Heart right ventricle (tissue), 16 donors: ENCODE results near the gene ZFP30. TPM values are rescaled to one million over a fixed set of nuclear protein-coding genes. Genes with fewer than 3 reads are reported as not detected.

Experiments
- ATAC-seq, 8 donors: fragments of 200-7000 bp; cut with Tn5 transposase; one replicate each; pipeline ENCODE4 v1.9.1; 2020; ENCODE audit warnings: mild to moderate bottlenecking in 8 of 8, moderate library complexity in 8 of 8, moderate number of reproducible peaks in 1 of 8
- DNase-seq, 2 donors: peaks; one replicate each; pipeline ENCODE4 v3.0.0-alpha.2; 2020
- H3K27ac ChIP-seq, 10 donors: fragments of 200-600 bp; sonication (generic) in 2 of 10; one replicate each; pipeline versions ENCODE4 v1.5.0 to v1.8.0; 2020 to 2022; ENCODE audit warnings: mild to moderate bottlenecking in 3 of 10
- H3K27me3 ChIP-seq, 7 donors: fragments of 200-600 bp; one replicate each; pipeline ENCODE4 v1.8.0; 2021 to 2022; ENCODE audit warnings: mild to moderate bottlenecking in 2 of 7
- H3K36me3 ChIP-seq, 9 donors: fragments of 200-600 bp; sonication (generic) in 1 of 9; one replicate each; pipeline versions ENCODE4 v1.5.0 to v1.8.0; 2020 to 2022; ENCODE audit warnings: mild to moderate bottlenecking in 2 of 9
- H3K4me1 ChIP-seq, 9 donors: fragments of 200-600 bp; sonication (generic) in 1 of 9; one replicate each; pipeline versions ENCODE4 v1.5.0 to v1.8.0; 2020 to 2022; ENCODE audit warnings: mild to moderate bottlenecking in 4 of 9
- H3K4me3 ChIP-seq, 10 donors: fragments of 200-600 bp; sonication (generic) in 2 of 10; one replicate each; pipeline versions ENCODE4 v1.5.0 to v1.8.0; 2020 to 2022; ENCODE audit warnings: mild to moderate bottlenecking in 7 of 10, moderate library complexity in 2 of 10
- H3K9me3 ChIP-seq, 11 donors: fragments of 200-600 bp in 10 of 11; sonication (generic) in 2 of 11; one replicate each; pipeline versions ENCODE4 v1.5.0 to v1.8.0; 2013 to 2022; ENCODE audit warnings: mild to moderate bottlenecking in 2 of 11, control low read depth in 1 of 11, moderate library complexity in 1 of 11
- CTCF ChIP-seq, 9 donors: fragments of 200-600 bp; sonication (generic) in 2 of 9; IDR thresholded peaks; one replicate each; pipeline versions ENCODE4 v1.5.0 to v1.8.0; 2021 to 2022; ENCODE audit warnings: antibody characterized with exemption in 9 of 9, mild to moderate bottlenecking in 5 of 9, moderate library complexity in 1 of 9
- WGBS, 2 donors: extraction: QIAGEN DNeasy Blood & Tissue Kit; methylation state at CpG; one replicate each; pipeline ENCODE4 v1.1.7; 2013; ENCODE audit warnings: inconsistent platforms in 1 of 2; 5-methylcytosine and 5-hydroxymethylcytosine counted together
- intact Hi-C, 10 donors: fragments of 100-400 bp; cut with DNase I; formaldehyde crosslinking; loops; one replicate each; pipeline versions ENCODE4 v1.11.1 to v1.14.2; 2022
- long read RNA-seq, 3 donors: library from polyadenylated mRNA; unstranded; transcript quantifications; one replicate each; pipeline ENCODE4 v2.0.0, GENCODE V29; 2020 to 2021
- polyA plus RNA-seq, 2 donors: library from polyadenylated mRNA; stranded (reverse); fragments of 200-250 nt; gene quantifications; one replicate each; pipeline ENCODE4 v1.2.3, GENCODE V29; 2013
- total RNA-seq, 10 donors: library from RNA; stranded (reverse); fragmentation: NEBNext Ultra II Directional in 3 of 10; extraction: Animal tissue kit (Norgen Biotek cat#: 25700) in 3 of 10; gene quantifications; one replicate each; pipeline versions ENCODE4 v1.2.1 to v1.2.4, GENCODE V29; 2021 to 2023
- donor health status: Arrhythmogenic right ventricular cardiomyopathy.
- donor health status: ischemic (EF 13 %, LVEDD 7.1; RV severe dilation, severe dysfunction).
- donor health status: healthy with polysubstance abuse.
- donor health status: DM: no; HTN: yes; CAD: no.
- donor health status: DM: no; HTN: no; CAD: no.
- donor health status: ischemic (EF 25% LVEDD 6.9; RV normal size, moderate dysfunction).
- donor health status: ischemic (EF 25% LVEDD 5.7; RV mildly dilated, moderate dysfunction).
- donor health status: healthy.
- donor health status: DM: yes; HTN: yes; CAD: no.
- donor health status: Ischemic cardiomyopathy.
- donor health status: ischemic (EF 35%, LVEDD 5.7; RV mildly dilated, moderate dysfunction).
- donor health status: nonischemic (EF 11% LVEDD 7.7; RV severe dilation, severe dysfunction).
- donor health status: DM: yes; HTN: yes; CAD: no.
- donor health status: PGD.
- donor health status: ischemic (EF 29% LVEDD 5.4; RV normal size, mild dysfunction).
- donor health status: nonischemic (EF 23%, LVEDD 6.1; RV moderate dilation, normal function).

ZFP30 gene
- total RNA-seq (10 to 100 TPM in 1 of 10 donors, 1 to 10 TPM in 9; 6.6 to 12.1 (median 7.9) TPM), polyA plus RNA-seq (1 to 10 TPM; 1.5 to 4.2 TPM)
- long read RNA-seq, donor 1, partial matches to known transcripts: 0 of 1 reads
- long read RNA-seq, donor 1, other reads (novel, unspliced or antisense): 1 of 1 reads
- long read RNA-seq, donor 2, partial matches to known transcripts: 0 of 3 reads
- long read RNA-seq, donor 2, other reads (novel, unspliced or antisense): 3 of 3 reads
- long read RNA-seq, donor 3, partial matches to known transcripts: 1 of 6 reads
- long read RNA-seq, donor 3, other reads (novel, unspliced or antisense): 5 of 6 reads

- peak; percentile 91 to 93 for DNase-seq
- H3K36me3 ChIP-seq: peaks cover 0 to 10% (median 0%) of the 10 kb centered on the region in 9 donors
- peaks cover 0 to 41% (median 0%) of the 10 kb centered on the region in 11 donors for H3K9me3 ChIP-seq
- intact Hi-C loops: loop anchor here in 3 of 10 donors (2.0 to 5.0 kb wide), 3 partner anchors 37 to 188 kb away; partner anchors contain the start of gene ZNF569 (in 1 of the 3)
- H3K4me3 ChIP-seq: peak within 1 kb of the TSS; percentile 63 to 90 (median 80)
- 1 to 2% methylated on average over 31 to 34 of the region's 34 CpGs for WGBS, 2 donors
- peak within 1 kb of the TSS; percentile 39 to 93 (median 90) for H3K27ac ChIP-seq
- no peaks in the 10 kb centered on the region for H3K27me3 ChIP-seq
- peaks cover 0 to 31% (median 24%) of the 10 kb centered on the region in 9 donors for H3K4me1 ChIP-seq
- ATAC-seq: peak; percentile 85 to 98 (median 97)
- TF ChIP-seq CTCF (IDR thresholded peaks at IDR 0.05): no peak
Measured at GRCh38 chr19:37655301-37655688, at the start of gene ZFP30. ZFP30 (minus strand) TSS chr19:37655465; CDS start chr19:37647822, 7,643 bp downstream.

- Histone ChIP-seq H3K4me1 (no peaks in the 10 kb centered on the region), H3K36me3 (peaks cover 0 to 72% (median 15%) of the 10 kb centered on the region in 9 donors), H3K27me3 (no peaks in the 10 kb centered on the region), H3K27ac (no peak overlapping the region), H3K9me3 (peaks cover 0 to 76% (median 0%) of the 10 kb centered on the region in 11 donors), H3K4me3 (no peak overlapping the region)
- no peak for TF ChIP-seq CTCF (IDR thresholded peaks at IDR 0.05)
- 85 to 92% methylated on average over 5 of the region's 5 CpGs for WGBS, 2 donors
- DNase-seq (no peak), ATAC-seq (no peak)
- intact Hi-C loops: loop anchor here in 2 of 10 donors (10.0 kb wide), 1 partner anchor 104 kb away; the partner anchor contains the start of genes ZNF540 (in 2 of the 2) and ZNF571 (in 2 of the 2)
Measured at GRCh38 chr19:37699057-37699456, 43.8 kb upstream of the ZFP30 start.

GRCh38 chr19:37698216-37698615 is 43.0 kb upstream of the ZFP30 start:
- H3K9me3 ChIP-seq: peaks cover 0 to 68% (median 0%) of the 10 kb centered on the region in 11 donors
- intact Hi-C loops: loop anchor here in 2 of 10 donors (10.0 kb wide), 1 partner anchor 103 kb away; the partner anchor contains the start of genes ZNF540 (in 2 of the 2) and ZNF571 (in 2 of the 2)
- H3K27me3 ChIP-seq: no peaks in the 10 kb centered on the region
- no peak for TF ChIP-seq CTCF (IDR thresholded peaks at IDR 0.05)
- H3K36me3 ChIP-seq: peaks cover 0 to 64% (median 15%) of the 10 kb centered on the region in 9 donors
- ATAC-seq: no peak
- no peak overlapping the region for H3K27ac ChIP-seq
- no peaks in the 10 kb centered on the region for H3K4me1 ChIP-seq
- no peak overlapping the region for H3K4me3 ChIP-seq
- 93 to 95% methylated on average over 6 of the region's 6 CpGs for WGBS, 2 donors
- no peak for DNase-seq

- Histone ChIP-seq H3K27me3 (no peaks in the 10 kb centered on the region), H3K9me3 (peaks cover 0 to 46% (median 0%) of the 10 kb centered on the region in 11 donors), H3K4me1 (peaks cover 0 to 18% (median 8%) of the 10 kb centered on the region in 9 donors), H3K4me3 (no peak overlapping the region), H3K27ac (no peak overlapping the region), H3K36me3 (peaks cover 0 to 44% (median 15%) of the 10 kb centered on the region in 9 donors)
- no peak for TF ChIP-seq CTCF (IDR thresholded peaks at IDR 0.05)
- WGBS, 2 donors: 82 to 85% methylated on average over 3 of the region's 3 CpGs
- ATAC-seq (no peak), DNase-seq (no peak)
- intact Hi-C loops: loop anchor here in 2 of 10 donors (10.0 kb wide), 1 partner anchor 101 kb away; the partner anchor contains the start of genes ZNF540 (in 2 of the 2) and ZNF571 (in 2 of the 2)
Measured at GRCh38 chr19:37695144-37695899, 40.1 kb upstream of the ZFP30 start.
